ENCODE results near the gene FAM53B.
A peak's percentile ranks its signal among the peaks of the same experiment; 100 is the strongest.

- TF ChIP-seq CTCF (IDR thresholded peaks at IDR 0.05), result peak in 3 of 7 experiments; percentile 21 to 76 (median 72)
- TF ChIP-seq POLR2A (IDR thresholded peaks at IDR 0.05), result peak in 2 of 3 donors; percentile 6 to 41
Measured at GRCh38 chr10:124744102-124745050, at the start of gene FAM53B.

All from body of pancreas (tissue), 4 donors.